ENCODE data around the gene FKBP1B.
"Not testable (repeated sequence)": the region's sequence is repeated elsewhere in the genome, so short reads cannot be mapped to it uniquely, and the experiment has no call there.

Gene FKBP1B

DNA sequence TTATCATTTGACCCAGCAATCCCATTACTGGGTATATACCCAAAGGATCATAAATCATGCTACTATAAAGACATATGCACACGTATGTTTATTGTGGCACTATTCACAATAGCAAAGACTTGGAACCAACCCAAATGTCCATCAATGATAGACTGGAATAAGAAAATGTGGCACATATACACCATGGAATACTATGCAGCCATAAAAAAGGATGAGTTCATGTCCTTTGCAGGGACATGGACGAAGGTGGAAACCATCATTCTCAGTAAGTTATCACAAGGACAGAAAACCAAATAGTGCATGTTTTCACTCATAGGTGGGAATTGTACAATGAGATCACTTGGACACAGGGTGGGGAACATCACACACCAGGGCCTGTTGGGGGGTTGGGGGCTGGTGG, 51.2 kb downstream of the FKBP1B start:
- H4K20me1 ChIP-seq (ENCODE audit: insufficient read depth, low read length); H3F3A ChIP-seq (ENCODE audit: insufficient read depth, low read length); H3K36me3 ChIP-seq (ENCODE audit: insufficient read depth, low read length); H2AFZ ChIP-seq (ENCODE audit: low read length); H3K27ac ChIP-seq (ENCODE audit: low read depth, low read length, poor library complexity, severe bottlenecking); H3K4me2 ChIP-seq (ENCODE audit: low read length); H3K9me3 ChIP-seq (ENCODE audit: low read length); H3K4me3 ChIP-seq (ENCODE audit: low read depth, low read length, poor library complexity, severe bottlenecking); H3K4me1 ChIP-seq (ENCODE audit: insufficient read depth, low read length, severe bottlenecking); H3K27me3 ChIP-seq (ENCODE audit: insufficient read depth, low read length); H3K79me2 ChIP-seq (ENCODE audit: insufficient read depth, low read length); H3K9me2 ChIP-seq (ENCODE audit: low read depth, low read length); H3K9ac ChIP-seq (ENCODE audit: low read length): not testable (repeated sequence)

DNA sequence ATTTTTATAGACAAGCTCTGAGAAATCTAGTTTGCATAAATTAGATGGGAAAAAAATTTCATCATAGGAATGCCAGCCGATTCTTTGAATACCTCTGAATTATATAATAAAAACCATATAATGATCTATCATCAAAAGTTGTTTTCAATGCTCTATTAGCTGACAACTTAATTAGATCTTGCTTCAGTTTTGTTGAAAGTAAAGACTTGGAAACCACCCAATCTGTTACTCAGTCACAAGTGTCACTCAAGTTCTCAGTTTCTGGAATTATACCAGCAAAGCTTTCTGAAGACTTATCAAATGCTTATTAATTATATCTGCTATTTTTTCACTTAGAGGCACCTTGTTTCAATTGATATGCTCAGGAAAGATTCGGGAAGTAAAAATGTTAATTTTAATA, 52.5 kb downstream of the FKBP1B start:
- Histone ChIP-seq H3F3A (ENCODE audit: insufficient read depth, low read length) (no peaks in the 10 kb centered on the region), H3K36me3 (ENCODE audit: insufficient read depth, low read length) (no peaks in the 10 kb centered on the region), H2AFZ (ENCODE audit: low read length) (no peak overlapping the region), H3K4me2 (ENCODE audit: low read length) (no peak overlapping the region), H3K9me3 (ENCODE audit: low read length) (no peaks in the 10 kb centered on the region), H3K79me2 (ENCODE audit: insufficient read depth, low read length) (no peaks in the 10 kb centered on the region), H3K9me2 (ENCODE audit: low read depth, low read length) (no peaks in the 10 kb centered on the region), H3K27me3 (ENCODE audit: insufficient read depth, low read length) (no peaks in the 10 kb centered on the region), H3K4me1 (ENCODE audit: insufficient read depth, low read length, severe bottlenecking) (no peaks in the 10 kb centered on the region), H3K27ac (ENCODE audit: low read depth, low read length, poor library complexity, severe bottlenecking) (no peak overlapping the region), H3K9ac (ENCODE audit: low read length) (no peak overlapping the region), H4K20me1 (ENCODE audit: insufficient read depth, low read length) (no peaks in the 10 kb centered on the region), H3K4me3 (ENCODE audit: low read depth, low read length, poor library complexity, severe bottlenecking) (no peak overlapping the region)
- no peak for TF ChIP-seq EZH2 (IDR thresholded peaks at IDR 0.05; ENCODE audit: borderline replicate concordance, low read length)
- TF ChIP-seq, protein P1, sequence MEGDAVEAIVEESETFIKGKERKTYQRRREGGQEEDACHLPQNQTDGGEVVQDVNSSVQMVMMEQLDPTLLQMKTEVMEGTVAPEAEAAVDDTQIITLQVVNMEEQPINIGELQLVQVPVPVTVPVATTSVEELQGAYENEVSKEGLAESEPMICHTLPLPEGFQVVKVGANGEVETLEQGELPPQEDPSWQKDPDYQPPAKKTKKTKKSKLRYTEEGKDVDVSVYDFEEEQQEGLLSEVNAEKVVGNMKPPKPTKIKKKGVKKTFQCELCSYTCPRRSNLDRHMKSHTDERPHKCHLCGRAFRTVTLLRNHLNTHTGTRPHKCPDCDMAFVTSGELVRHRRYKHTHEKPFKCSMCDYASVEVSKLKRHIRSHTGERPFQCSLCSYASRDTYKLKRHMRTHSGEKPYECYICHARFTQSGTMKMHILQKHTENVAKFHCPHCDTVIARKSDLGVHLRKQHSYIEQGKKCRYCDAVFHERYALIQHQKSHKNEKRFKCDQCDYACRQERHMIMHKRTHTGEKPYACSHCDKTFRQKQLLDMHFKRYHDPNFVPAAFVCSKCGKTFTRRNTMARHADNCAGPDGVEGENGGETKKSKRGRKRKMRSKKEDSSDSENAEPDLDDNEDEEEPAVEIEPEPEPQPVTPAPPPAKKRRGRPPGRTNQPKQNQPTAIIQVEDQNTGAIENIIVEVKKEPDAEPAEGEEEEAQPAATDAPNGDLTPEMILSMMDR (IDR thresholded peaks at IDR 0.05; ENCODE audit: low read length) = no peak

DNA sequence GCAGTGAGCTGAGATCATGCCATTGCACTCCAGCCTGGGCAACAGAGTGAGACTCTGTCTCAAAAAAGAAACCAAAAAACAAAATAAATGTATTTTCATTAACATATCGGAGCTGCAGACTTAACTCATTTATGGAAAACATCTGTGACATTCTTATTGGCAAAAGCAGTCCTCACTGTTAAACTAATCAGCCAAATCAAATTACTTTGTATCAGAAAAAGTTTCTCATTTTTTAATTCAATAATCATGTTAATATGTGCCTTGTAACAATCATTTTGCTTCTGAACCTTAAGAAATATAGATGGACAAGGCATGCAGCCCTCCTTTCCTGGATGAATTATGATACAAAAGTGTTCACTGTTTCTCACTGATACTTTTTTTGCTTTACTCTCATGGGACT, 53.1 kb downstream of the FKBP1B start:
- Histone ChIP-seq H4K20me1 (ENCODE audit: insufficient read depth, low read length) (no peaks in the 10 kb centered on the region), H3K4me3 (ENCODE audit: low read depth, low read length, poor library complexity, severe bottlenecking) (no peak overlapping the region), H3F3A (ENCODE audit: insufficient read depth, low read length) (no peaks in the 10 kb centered on the region), H3K9me2 (ENCODE audit: low read depth, low read length) (no peaks in the 10 kb centered on the region), H3K4me1 (ENCODE audit: insufficient read depth, low read length, severe bottlenecking) (no peaks in the 10 kb centered on the region), H3K27ac (ENCODE audit: low read depth, low read length, poor library complexity, severe bottlenecking) (no peak overlapping the region), H3K79me2 (ENCODE audit: insufficient read depth, low read length) (no peaks in the 10 kb centered on the region), H3K36me3 (ENCODE audit: insufficient read depth, low read length) (no peaks in the 10 kb centered on the region), H3K9ac (ENCODE audit: low read length) (no peak overlapping the region), H3K27me3 (ENCODE audit: insufficient read depth, low read length) (no peaks in the 10 kb centered on the region), H2AFZ (ENCODE audit: low read length) (no peak overlapping the region), H3K4me2 (ENCODE audit: low read length) (no peak overlapping the region), H3K9me3 (ENCODE audit: low read length) (0 out of 2 replicates have a peak, but pooled peaks cover under 1% of the 10 kb centered on the region)
- TF ChIP-seq, protein P1 (IDR thresholded peaks at IDR 0.05; ENCODE audit: low read length) = no peak
- no peak for TF ChIP-seq EZH2 (IDR thresholded peaks at IDR 0.05; ENCODE audit: borderline replicate concordance, low read length)

DNA sequence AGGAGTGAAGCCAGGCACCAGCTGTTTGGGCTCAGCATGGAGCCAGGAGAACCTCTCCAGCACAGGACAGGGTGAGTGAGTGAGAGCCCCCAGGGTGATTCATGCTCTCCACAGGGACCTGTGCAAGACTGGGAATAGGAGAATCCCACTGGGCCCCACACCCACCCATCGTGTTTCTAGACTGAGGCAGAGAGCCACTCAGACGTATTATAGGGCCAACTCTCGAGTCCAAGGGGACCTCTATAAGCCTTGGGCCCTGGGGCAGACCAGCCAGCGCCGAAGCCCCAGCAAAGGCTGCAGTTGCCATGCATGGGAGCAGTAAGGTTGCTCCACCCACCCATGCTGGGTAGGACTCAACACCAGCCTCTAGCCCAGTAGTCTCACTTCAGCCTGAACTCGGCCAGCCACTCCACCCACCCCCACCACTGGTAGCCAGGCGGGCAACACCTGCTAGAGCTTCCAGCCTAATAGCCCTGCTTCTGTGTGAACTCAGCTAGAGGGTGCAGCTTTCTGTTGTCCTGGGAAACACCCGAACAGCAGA, 54.6 kb downstream of the FKBP1B start:
- no peaks in the 10 kb centered on the region for H3K79me2 ChIP-seq (ENCODE audit: insufficient read depth, low read length)
- no peak overlapping the region for H3K4me3 ChIP-seq (ENCODE audit: low read depth, low read length, poor library complexity, severe bottlenecking)
- no peaks in the 10 kb centered on the region for H3K4me1 ChIP-seq (ENCODE audit: insufficient read depth, low read length, severe bottlenecking)
- TF ChIP-seq EZH2 (IDR thresholded peaks at IDR 0.05; ENCODE audit: borderline replicate concordance, low read length) = no peak
- TF ChIP-seq, protein P1 (IDR thresholded peaks at IDR 0.05; ENCODE audit: low read length) = no peak
- H3F3A ChIP-seq (ENCODE audit: insufficient read depth, low read length) = no peaks in the 10 kb centered on the region
- no peaks in the 10 kb centered on the region for H3K27me3 ChIP-seq (ENCODE audit: insufficient read depth, low read length)
- no peak overlapping the region for H3K9ac ChIP-seq (ENCODE audit: low read length)
- no peak overlapping the region for H3K4me2 ChIP-seq (ENCODE audit: low read length)
- H3K9me3 ChIP-seq (ENCODE audit: low read length) = 0 out of 2 replicates have a peak, but pooled peaks cover 2% of the 10 kb centered on the region
- H2AFZ ChIP-seq (ENCODE audit: low read length) = no peak overlapping the region
- H3K27ac ChIP-seq (ENCODE audit: low read depth, low read length, poor library complexity, severe bottlenecking) = no peak overlapping the region
- H3K9me2 ChIP-seq (ENCODE audit: low read depth, low read length) = no peaks in the 10 kb centered on the region
- no peaks in the 10 kb centered on the region for H3K36me3 ChIP-seq (ENCODE audit: insufficient read depth, low read length)
- H4K20me1 ChIP-seq (ENCODE audit: insufficient read depth, low read length) = no peaks in the 10 kb centered on the region

Measured in OCI-LY1 (cell line).